Activated CD4-positive, alpha-beta T cell treated with anti-CD3 and anti-CD28 coated beads, Interleukin-2, Interleukin-4, amounts not matched to agents 100 ng/mL and 50 ng/mL, durations not matched to agents 16 hours and 8 hours (primary cell): Measurements from ENCODE around the gene CLDN18.

Source experiments
- DNase-seq: peaks from one replicate; pipeline ENCODE4 v3.0.0-alpha.2; 2020; ENCODE audit warnings: low spot score

The CLDN18 gene

GRCh38 chr3:138009476-138010272 lies at the start of gene CLDN18:
CLDN18 (plus strand) TSS chr3:138010165; CDS start chr3:138010226, 61 bp downstream.
- DNase-seq: no peak

- DNase-seq: no peak
Measured at GRCh38 chr3:137962251-137962650, 47.7 kb upstream of the CLDN18 start.

GRCh38 chr3:137963463-137963862 lies 46.5 kb upstream of the CLDN18 start:
- no peak for DNase-seq

GRCh38 chr3:137970914-137971831 lies 38.8 kb upstream of the CLDN18 start:
- DNase-seq: peak; percentile 61

GRCh38 chr3:137972396-137972795 lies 37.6 kb upstream of the CLDN18 start:
- no peak for DNase-seq

GRCh38 chr3:137978328-137978727 lies 31.6 kb upstream of the CLDN18 start:
- DNase-seq: no peak

- no peak for DNase-seq
Measured at GRCh38 chr3:137987723-137988122, 22.2 kb upstream of the CLDN18 start.

GRCh38 chr3:137988152-137988551 lies 21.8 kb upstream of the CLDN18 start:
- DNase-seq: peak; percentile 30

GRCh38 chr3:137988982-137989381 lies 21.0 kb upstream of the CLDN18 start:
- DNase-seq: no peak

- no peak for DNase-seq
Measured at GRCh38 chr3:137990427-137990826, 19.5 kb upstream of the CLDN18 start.

GRCh38 chr3:137992592-137992991 lies 17.4 kb upstream of the CLDN18 start:
- no peak for DNase-seq

- no peak for DNase-seq
Measured at GRCh38 chr3:137998121-137999042, 11.6 kb upstream of the CLDN18 start.

GRCh38 chr3:138003069-138003468 lies 6.9 kb upstream of the CLDN18 start:
- DNase-seq: no peak

- DNase-seq: no peak
Measured at GRCh38 chr3:138005627-138006026, 4.3 kb upstream of the CLDN18 start.

- DNase-seq: no peak
Measured at GRCh38 chr3:138007898-138008297, 2.1 kb upstream of the CLDN18 start.

GRCh38 chr3:138010273-138010590 lies 267 bp downstream of the CLDN18 start:
- DNase-seq: no peak

GRCh38 chr3:138011722-138012121 lies 1.8 kb downstream of the CLDN18 start:
- DNase-seq: no peak

- DNase-seq: no peak
Measured at GRCh38 chr3:138012526-138012925, 2.6 kb downstream of the CLDN18 start.

- no peak for DNase-seq
Measured at GRCh38 chr3:138016065-138016464, 6.1 kb downstream of the CLDN18 start.

- DNase-seq: no peak
Measured at GRCh38 chr3:138019281-138020069, 9.5 kb downstream of the CLDN18 start.

- peak; percentile 2 for DNase-seq
Measured at GRCh38 chr3:138023754-138024153, 13.8 kb downstream of the CLDN18 start.
